Transverse colon (tissue), 4 donors: ENCODE results near the gene LSR.

Experiments used
- EP300 ChIP-seq: sonication (generic); formaldehyde crosslinking; IDR thresholded peaks from one replicate; pipeline ENCODE4 v1.6.1; 2017; ENCODE audit warnings: antibody characterized with exemption, low read depth
- POLR2A ChIP-seq: fragments of 450-650 bp; IDR thresholded peaks from one replicate; pipeline ENCODE4 v1.6.1; 2016; ENCODE audit warnings: antibody characterized with exemption, mild to moderate bottlenecking, moderate library complexity
- POLR2AphosphoS5 ChIP-seq, 3 donors: sonication (generic); formaldehyde crosslinking; IDR thresholded peaks; one replicate each; pipeline ENCODE4 v1.6.1; 2016; ENCODE audit warnings: antibody characterized with exemption in 3 of 3
- TF ChIP-seq, protein P1 (sequence below), 5 experiments: fragments of 200-600 bp in 3 of 5; fragments of 450-650 bp in 2 of 5; sonication (generic) in 3 of 5; IDR thresholded peaks; 1 replicate in 2 of 5; 2 replicates in 3 of 5; pipeline ENCODE4 v1.5.1; 2016 to 2017; ENCODE audit warnings: antibody characterized with exemption in 5 of 5, inconsistent platforms in 3 of 5, mild to moderate bottlenecking in 2 of 5, moderate library complexity in 1 of 5

DNA sequence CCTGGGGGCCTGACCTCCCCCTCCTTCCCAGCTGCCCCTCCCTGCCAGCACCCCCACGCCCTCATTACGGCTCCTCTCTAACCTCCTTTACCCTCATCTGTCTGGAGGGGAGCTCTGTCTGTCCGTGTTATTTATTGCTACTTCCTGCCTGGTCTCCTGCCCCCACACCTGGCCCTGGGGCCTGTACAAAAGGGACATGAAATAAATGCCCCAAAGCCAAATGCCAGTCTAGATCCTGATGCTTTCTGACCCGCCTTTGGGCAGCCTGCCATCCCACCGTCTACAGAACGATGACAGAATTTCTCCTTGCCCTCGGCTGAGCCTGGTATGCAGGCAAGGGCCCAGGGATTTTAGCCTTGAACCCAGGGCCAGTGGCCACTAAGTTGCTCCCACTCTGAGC is 64.8 kb downstream of the LSR start:
- TF ChIP-seq, protein P1, sequence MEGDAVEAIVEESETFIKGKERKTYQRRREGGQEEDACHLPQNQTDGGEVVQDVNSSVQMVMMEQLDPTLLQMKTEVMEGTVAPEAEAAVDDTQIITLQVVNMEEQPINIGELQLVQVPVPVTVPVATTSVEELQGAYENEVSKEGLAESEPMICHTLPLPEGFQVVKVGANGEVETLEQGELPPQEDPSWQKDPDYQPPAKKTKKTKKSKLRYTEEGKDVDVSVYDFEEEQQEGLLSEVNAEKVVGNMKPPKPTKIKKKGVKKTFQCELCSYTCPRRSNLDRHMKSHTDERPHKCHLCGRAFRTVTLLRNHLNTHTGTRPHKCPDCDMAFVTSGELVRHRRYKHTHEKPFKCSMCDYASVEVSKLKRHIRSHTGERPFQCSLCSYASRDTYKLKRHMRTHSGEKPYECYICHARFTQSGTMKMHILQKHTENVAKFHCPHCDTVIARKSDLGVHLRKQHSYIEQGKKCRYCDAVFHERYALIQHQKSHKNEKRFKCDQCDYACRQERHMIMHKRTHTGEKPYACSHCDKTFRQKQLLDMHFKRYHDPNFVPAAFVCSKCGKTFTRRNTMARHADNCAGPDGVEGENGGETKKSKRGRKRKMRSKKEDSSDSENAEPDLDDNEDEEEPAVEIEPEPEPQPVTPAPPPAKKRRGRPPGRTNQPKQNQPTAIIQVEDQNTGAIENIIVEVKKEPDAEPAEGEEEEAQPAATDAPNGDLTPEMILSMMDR (IDR thresholded peaks at IDR 0.05), result no peak
- TF ChIP-seq POLR2A, result no peak
- TF ChIP-seq POLR2AphosphoS5 (IDR thresholded peaks at IDR 0.05), result no peak
- no peak for TF ChIP-seq EP300
